Hepatocyte (in vitro differentiated cells): Measurements from ENCODE around the gene KLHL26.

ENCODE experiments used
- CTCF ChIP-seq: fragments of 200-600 bp; sonication (generic); IDR thresholded peaks from 2 replicates; pipeline ENCODE4 v1.5.1; 2016; ENCODE audit warnings: antibody characterized with exemption, mild to moderate bottlenecking; ENCODE audit not compliant: poor library complexity
- EZH2 ChIP-seq: fragments of 200-600 bp; sonication (generic); IDR thresholded peaks from 2 replicates; pipeline ENCODE4 v1.6.1; 2016; ENCODE audit warnings: antibody characterized with exemption, mild to moderate bottlenecking, borderline replicate concordance
- EZH2phosphoT487 ChIP-seq: fragments of 200-600 bp; sonication (generic); IDR thresholded peaks from one replicate; pipeline ENCODE4 v1.6.1; 2018; ENCODE audit warnings: antibody characterized with exemption, mild to moderate bottlenecking, low read depth, moderate library complexity; ENCODE audit not compliant: unreplicated experiment, severe bottlenecking

DNA sequence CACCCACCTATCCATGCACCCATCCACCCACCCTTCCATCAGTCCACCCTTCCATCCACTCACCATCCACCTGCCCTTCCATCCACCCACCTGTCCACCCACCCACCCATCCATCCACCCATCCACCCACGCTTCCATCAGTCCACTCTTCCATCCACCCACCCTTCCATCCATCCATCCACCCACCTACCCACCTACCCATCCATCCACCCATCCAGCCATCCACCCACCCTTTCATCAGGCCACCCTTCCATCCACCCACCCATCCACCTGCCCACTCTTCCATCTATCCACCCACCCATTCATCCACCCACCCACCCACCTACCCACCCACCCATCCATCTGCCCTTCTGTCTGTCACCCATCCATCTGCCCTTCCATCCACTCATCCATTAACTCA, 17.0 kb downstream of the KLHL26 start:
- TF ChIP-seq CTCF (no peak), EZH2phosphoT487 (no peak), EZH2 (no peak)
